ENCODE results near the gene FAM83G.

Gene FAM83G

DNA sequence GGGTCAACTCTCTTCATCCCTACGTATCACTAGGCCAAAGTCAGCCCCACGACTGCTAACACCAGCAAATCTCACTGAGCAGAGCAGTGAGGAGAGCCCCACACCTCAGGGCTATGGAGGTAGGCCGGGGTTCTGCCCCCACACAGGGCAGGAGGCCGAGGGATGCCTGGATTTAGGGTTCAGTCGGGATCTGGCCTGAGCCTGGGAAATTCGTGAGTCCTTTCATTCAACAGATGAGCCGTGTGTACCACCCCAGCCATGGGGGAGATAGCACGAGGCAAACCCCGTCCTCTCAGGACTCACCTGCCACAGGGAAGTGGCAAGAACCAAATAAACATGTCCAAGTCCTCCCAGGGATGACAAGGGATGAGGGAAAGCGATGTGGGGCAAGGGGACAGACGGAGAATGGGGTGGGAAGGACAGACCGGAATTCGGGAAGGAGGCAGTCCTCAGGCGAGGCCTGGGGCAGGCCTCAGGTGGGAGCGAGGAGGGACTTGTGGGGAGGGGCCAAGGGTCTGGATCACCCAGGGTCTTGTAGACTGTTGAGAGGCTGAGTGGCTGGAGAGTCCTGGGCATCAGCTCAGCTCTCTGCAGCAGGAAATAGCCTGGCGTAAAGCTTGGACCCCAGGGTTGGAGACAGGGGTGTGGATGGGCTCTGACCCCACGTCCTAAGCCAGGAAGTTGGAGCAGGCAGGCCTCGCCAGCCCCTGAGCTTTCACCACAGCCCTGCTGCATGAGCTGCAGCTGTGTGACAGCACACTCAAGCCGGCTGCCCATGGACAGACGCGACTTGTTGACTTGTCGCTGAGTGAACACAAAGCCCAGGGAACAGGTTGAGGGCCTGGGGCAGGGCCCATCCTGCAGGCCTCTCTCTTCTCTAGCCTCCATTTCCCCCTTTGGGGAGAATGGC is 7.9 kb upstream of the FAM83G start:
- TF ChIP-seq, protein P1, sequence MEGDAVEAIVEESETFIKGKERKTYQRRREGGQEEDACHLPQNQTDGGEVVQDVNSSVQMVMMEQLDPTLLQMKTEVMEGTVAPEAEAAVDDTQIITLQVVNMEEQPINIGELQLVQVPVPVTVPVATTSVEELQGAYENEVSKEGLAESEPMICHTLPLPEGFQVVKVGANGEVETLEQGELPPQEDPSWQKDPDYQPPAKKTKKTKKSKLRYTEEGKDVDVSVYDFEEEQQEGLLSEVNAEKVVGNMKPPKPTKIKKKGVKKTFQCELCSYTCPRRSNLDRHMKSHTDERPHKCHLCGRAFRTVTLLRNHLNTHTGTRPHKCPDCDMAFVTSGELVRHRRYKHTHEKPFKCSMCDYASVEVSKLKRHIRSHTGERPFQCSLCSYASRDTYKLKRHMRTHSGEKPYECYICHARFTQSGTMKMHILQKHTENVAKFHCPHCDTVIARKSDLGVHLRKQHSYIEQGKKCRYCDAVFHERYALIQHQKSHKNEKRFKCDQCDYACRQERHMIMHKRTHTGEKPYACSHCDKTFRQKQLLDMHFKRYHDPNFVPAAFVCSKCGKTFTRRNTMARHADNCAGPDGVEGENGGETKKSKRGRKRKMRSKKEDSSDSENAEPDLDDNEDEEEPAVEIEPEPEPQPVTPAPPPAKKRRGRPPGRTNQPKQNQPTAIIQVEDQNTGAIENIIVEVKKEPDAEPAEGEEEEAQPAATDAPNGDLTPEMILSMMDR (IDR thresholded peaks at IDR 0.05): no peak
- Histone ChIP-seq H3K4me3 (no peak overlapping the region), H3K27ac (no peak overlapping the region)
- DNase-seq (ENCODE audit: low spot score): no peak

DNA sequence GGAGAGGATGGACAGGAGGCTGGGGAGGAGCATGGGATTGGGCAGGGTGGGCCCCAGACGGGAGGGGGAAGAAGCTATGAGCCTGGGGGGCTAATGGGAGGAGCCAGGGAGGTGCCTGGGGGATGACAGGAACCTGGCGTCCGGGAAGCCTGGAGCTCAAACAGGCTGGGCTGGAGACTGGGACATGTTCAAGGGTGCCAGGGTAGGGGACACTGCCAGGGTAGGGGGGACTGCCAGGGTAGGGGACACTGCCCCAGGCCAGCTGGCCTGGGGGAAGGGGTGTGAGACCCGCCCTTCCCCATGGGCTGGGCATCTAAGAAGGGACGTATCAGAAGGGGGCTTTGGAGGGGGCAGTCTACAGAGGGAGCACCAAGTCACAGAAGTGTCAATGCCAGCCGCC is 7.0 kb upstream of the FAM83G start:
- H3K27ac ChIP-seq: no peak overlapping the region
- H3K4me3 ChIP-seq: no peak overlapping the region
- no peak for DNase-seq (ENCODE audit: low spot score)
- TF ChIP-seq, protein P1 (IDR thresholded peaks at IDR 0.05): no peak

DNA sequence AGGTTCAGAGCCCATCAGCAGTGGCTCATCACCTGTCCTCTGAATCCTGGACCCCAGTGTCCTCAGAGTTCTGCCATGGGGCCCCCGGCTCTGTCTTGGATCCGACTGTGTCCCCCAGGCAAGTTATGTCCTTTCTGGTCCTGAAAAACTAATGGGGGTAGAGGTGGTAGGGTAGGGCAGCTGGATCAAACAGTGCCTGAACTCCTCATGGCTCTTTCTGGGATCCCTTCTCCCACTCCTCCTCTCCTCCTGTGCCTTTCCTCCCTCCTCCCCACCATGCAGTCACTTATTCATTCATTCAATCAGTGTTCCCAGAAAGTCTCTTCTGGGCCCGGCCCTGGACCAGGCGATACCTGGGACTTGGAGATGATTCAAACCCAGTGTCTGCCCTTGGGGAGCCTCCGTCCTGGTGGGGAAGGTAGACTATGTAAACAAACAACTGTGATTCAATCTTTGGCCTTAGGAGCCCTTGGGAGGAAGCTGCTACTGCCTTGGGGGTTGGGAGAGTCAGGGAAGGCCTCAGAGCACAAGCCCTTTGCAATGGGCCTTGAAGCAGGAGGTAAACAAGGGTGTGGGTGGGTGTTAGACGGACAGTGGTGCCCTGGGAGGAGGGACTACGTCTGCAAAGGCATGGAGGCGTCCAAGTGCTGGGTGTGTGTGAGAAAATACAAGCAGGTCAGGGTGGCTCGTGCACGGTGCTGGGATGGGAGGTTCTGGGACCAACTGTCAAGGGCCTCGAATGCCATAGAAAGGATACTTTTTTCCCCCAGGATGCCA is 6.4 kb upstream of the FAM83G start:
- no peak overlapping the region for H3K4me3 ChIP-seq
- H3K27ac ChIP-seq: no peak overlapping the region
- DNase-seq (ENCODE audit: low spot score): no peak
- TF ChIP-seq, protein P1 (IDR thresholded peaks at IDR 0.05): no peak

DNA sequence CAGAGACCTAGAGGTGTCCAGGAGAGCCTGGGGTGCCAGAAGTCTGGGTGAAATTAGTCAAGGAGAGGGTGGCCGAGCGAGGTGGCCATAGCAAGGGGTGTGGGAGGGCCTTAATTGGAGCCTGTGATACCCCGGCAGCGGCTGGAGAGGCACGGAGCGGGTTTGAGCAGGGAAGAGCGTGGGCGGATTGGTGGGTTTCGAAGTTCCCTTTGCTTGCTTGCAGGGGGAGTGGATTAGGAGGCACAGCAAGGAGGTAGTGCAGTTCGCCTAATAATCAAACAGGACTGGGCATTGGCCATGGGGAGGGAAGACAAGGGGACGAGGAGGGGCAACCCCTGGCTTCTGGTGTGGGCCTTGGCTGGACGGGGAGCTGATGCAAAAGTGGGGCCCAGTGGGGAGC is 5.4 kb upstream of the FAM83G start:
- TF ChIP-seq, protein P1 (IDR thresholded peaks at IDR 0.05): no peak
- DNase-seq (ENCODE audit: low spot score): no peak
- H3K27ac ChIP-seq: no peak overlapping the region
- no peak overlapping the region for H3K4me3 ChIP-seq

DNA sequence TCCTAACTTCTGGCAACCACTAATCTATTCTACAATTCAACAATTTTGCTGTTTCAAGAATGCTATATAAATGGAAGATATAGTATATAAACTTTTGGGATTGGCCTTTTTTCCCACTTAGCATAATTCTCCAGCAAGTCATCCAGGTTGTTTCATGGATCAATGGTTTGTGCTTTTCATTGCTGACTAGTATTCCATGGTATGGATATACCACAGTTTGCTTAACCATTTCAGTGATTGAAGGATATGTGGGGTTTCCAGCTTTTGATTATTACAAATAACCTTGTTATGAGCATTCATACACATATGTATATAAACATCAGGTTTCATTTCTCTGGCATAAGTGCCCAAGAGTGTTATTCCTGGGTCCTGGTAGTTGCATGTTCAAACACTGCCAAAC is 2.1 kb upstream of the FAM83G start:
- H3K4me3 ChIP-seq: no peak overlapping the region
- no peak for DNase-seq (ENCODE audit: low spot score)
- no peak overlapping the region for H3K27ac ChIP-seq
- TF ChIP-seq, protein P1 (IDR thresholded peaks at IDR 0.05): no peak

DNA sequence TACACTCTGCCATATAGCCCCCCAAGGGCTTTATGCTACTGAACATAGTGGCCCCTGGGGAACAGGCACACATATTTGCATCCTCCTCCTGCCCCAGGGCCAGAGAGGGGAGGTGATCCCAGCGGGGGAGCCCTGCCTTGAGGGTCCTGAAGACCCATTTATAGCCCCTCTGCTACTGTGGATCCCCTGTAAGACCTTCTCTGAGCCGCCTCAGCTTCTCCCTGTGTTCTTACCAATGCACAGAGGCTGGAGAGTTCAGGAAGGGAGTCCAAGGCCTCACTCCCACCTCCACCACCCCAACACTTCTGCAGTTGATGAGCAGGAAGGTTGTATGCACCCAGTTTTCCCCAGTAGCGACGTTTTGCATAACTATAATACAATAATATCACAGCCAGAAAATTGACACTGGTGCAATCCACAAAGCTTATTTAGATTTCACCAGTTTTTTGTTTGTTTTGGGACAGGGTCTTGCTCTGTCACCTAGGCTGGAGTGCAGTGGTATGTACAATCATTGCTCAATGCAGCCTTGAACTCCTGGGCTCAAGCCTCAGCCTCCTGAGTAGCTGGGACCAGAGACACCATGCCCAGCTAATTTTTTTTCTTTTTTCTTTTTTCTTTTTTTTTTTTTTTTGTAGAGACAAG is 1.3 kb upstream of the FAM83G start:
- TF ChIP-seq, protein P1 (IDR thresholded peaks at IDR 0.05): no peak
- no peak overlapping the region for H3K4me3 ChIP-seq
- no peak overlapping the region for H3K27ac ChIP-seq
- DNase-seq (ENCODE audit: low spot score): no peak
